Astrocyte (in vitro differentiated cells and primary cell): ENCODE results near the gene SMOC2.

Source experiments
- CTCF ChIP-seq: IDR thresholded peaks from 2 replicates; pipeline ENCODE4 v1.5.1; 2011; ENCODE audit warnings: low read depth, mild to moderate bottlenecking, inconsistent platforms, low read length, moderate library complexity; ENCODE audit not compliant: insufficient read depth
- EZH2 ChIP-seq: IDR thresholded peaks from 2 replicates; pipeline ENCODE4 v1.6.1; 2012; ENCODE audit warnings: mild to moderate bottlenecking, low read length, inconsistent platforms; ENCODE audit not compliant: insufficient read depth

GRCh38 chr6:168641446-168641845 lies 200.5 kb downstream of the SMOC2 start:
- TF ChIP-seq CTCF (no peak), EZH2 (no peak)
